GM12892 (cell line): ENCODE data around the gene PLEKHD1.

ENCODE experiments used
- POLR2A ChIP-seq: IDR thresholded peaks from 2 replicates; pipeline ENCODE4 v1.6.1; 2011; ENCODE audit warnings: low read depth, low read length, control low read depth
- POLR2AphosphoS5 ChIP-seq: IDR thresholded peaks from 2 replicates; pipeline ENCODE4 v1.6.1; 2011; ENCODE audit warnings: low read depth, low read length, control low read depth
- TAF1 ChIP-seq: IDR thresholded peaks from 2 replicates; pipeline ENCODE4 v1.6.1; 2011; ENCODE audit warnings: low read depth, mild to moderate bottlenecking, control low read depth, low read length, borderline replicate concordance

- TF ChIP-seq POLR2A (no peak), TAF1 (no peak), POLR2AphosphoS5 (no peak)
Observed at GRCh38 chr14:69559581-69560011, 75.1 kb downstream of the PLEKHD1 start.
